HG02642 (cell line): ENCODE results near the gene ACSM4.
"Not testable (repeated sequence)": the region's sequence is repeated elsewhere in the genome, so short reads cannot be mapped to it uniquely, and the experiment has no call there.

Experiments
- ATAC-seq: cut with Tn5 transposase; IDR thresholded peaks from one replicate; pipeline ENCODE4 v1.9.1; 2021; ENCODE audit warnings: mild to moderate bottlenecking; ENCODE audit not compliant: unreplicated experiment, poor library complexity

Gene ACSM4

GRCh38 chr12:7324176-7324575 lies 20.3 kb downstream of the ACSM4 start:
- no peak for ATAC-seq

DNA sequence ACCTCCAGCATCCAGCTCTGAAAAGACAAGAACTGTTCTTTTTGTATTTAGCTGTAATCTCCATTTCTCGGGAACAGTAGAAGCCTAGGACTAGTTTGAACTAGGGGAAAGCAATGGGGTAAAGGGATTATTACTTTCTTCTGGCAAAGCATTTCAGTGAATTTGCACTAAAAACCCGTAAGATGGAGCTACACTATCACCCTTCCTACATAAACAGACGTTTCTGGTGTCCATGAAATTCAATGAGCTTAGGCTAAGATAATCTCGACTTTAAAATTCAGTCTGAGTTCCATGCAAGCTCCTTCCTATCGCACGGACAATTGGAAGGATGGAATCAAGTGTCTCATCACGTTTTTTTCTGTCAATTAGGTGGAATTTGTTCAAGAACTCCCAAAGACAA lies 24.0 kb downstream of the ACSM4 start:
- no peak for ATAC-seq

GRCh38 chr12:7337790-7338189 lies 33.9 kb downstream of the ACSM4 start:
- ATAC-seq, result not testable (repeated sequence)

- ATAC-seq, result no peak
Observed at GRCh38 chr12:7339675-7340074, 35.8 kb downstream of the ACSM4 start.

DNA sequence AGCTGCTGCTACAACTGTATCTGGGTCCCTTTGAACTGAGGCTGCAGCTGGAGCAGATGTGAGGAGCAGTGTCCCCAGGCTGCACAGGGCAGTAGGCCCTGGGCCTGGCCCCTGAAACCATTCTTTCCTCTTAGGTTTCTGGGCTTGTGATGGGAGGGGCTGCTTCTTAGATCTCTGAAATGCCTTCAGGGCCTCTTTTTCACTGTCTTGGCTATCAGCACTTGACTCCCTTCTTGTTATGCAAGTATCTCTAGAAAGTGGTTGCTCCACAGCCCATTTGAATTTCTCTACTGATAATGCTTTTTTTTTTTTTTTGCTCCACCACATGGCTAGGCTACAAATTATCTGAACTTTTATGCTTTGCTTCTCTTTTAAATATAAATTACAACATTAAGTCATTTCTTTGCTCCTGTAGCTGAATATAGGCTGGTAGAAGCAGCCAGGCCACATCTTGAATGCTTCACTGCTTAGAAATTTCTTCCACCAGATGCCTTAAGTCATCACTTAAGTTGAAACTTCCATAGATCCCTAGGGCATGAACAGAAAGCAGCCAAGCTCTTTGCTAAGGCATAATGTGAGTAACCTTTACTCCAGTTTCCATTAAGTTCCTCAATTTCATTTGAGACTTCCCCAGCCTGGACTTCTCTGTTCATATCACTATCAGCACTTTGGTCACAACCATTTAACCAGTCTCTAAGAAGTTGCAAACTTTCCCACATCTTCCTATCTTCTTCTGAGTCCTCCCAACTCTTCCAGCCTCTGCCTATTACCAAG lies 41.1 kb downstream of the ACSM4 start:
- no peak for ATAC-seq

DNA sequence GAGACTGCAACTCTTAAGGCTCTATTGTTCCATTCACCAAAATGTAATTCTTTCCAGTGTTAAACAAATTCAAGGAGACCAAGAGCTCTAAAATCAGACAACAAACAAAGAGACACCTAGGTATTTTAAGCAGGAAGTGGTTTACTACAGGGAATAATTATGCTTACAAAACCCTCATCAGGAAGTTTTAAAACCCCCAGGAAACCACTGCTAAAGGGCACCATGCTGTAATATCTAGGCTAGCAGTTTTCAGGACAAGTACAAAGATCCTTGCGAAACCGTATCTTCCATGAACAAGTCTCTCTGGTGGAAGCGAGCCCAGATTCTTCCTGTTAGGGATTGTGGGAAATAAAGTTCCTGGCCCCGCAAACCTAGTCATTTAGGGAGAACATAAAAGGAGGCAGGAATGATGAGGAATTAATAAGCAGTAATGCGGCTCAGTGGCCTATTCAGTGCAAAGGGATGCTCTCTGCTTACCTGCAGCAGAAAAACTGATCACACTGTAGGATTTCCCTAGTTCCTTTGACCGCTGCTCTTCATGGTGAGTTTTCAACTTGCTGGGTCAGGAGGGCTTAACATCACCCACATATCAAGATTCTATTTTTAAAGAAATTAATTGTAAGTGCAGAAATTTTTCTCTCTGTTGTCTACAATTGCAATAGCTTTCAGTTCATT lies 42.8 kb downstream of the ACSM4 start:
- no peak for ATAC-seq

- ATAC-seq, result no peak
Observed at GRCh38 chr12:7349418-7349817, 45.5 kb downstream of the ACSM4 start.

GRCh38 chr12:7351177-7351576 lies 47.3 kb downstream of the ACSM4 start:
- no peak for ATAC-seq

GRCh38 chr12:7352661-7353060 lies 48.8 kb downstream of the ACSM4 start:
- ATAC-seq, result no peak

DNA sequence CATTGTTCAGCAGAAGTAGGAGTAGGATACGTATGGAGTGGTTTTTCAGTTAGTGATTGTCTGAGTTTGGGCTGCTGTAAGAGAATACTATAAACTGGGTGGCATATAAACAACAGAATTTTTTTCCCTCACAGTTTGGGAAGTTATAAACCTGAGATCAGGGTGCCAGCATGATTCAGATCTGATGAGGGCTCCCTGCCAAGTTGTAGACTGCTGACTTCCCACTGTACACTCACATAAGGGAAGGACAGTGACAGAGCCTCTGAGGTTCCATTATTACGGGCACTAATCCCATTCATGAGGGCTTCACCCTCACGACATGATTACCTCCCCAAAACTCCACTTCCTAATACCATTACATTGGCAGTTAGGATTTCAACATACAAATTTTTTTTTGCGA lies 50.7 kb downstream of the ACSM4 start:
- ATAC-seq, result no peak

DNA sequence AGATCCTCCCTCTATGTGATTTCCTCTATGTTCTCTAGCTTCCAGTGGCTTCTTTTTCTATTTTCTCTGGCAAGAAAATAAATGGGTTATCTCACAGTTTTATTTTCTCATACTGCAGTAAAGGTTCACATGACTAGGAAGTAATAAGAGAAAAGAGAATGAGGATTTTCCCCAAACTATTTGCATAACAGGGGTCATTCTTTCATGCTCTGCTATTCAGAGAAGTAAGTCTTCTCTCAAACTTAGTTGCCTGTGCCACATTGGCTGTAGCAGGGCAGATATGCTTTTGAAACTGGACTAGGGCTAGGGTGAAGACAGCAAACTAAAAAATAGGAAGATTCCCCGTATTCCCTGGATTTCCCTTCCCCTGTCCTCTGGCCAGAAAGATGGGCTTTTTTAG lies 57.4 kb downstream of the ACSM4 start:
- no peak for ATAC-seq

DNA sequence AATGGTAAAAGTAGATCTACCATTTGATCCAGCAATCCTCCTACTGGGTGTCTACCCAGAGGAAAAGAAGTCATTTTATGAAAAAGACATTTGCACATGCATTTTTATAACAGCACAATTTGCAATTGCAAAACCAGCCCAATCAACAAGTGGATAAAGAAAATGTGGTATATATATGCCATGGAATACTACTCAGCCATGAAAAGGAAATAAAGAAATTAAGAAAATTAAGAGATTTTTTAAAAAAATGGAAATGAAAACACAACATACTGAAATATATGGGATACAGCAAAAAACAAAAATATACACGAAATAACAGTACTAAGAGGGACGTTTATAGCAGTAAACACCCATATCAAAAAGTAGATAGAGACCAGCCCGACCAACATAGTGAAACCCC lies 58.9 kb downstream of the ACSM4 start:
- no peak for ATAC-seq

GRCh38 chr12:7369274-7369729 lies 65.4 kb downstream of the ACSM4 start:
- no peak for ATAC-seq

DNA sequence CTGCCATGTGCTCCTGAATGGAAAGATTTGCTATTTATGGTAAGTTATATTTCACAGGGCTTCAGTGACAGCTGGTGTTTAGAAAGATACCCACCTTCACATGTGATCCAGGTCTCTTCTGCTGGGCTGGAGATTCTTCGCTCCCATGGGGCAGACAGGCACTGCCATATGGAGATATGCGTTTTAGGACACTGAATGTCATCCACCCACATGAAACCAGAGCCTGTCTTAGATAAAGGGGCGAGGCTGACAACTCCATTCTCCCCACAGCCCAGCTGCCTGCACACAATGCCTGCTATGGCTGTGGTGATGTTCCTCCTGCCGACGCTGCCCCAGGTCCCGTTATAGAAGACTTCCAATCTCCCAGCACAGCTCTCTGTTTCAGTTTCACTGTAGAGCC lies 69.4 kb downstream of the ACSM4 start:
- ATAC-seq, result no peak

GRCh38 chr12:7374423-7375144 lies 70.7 kb downstream of the ACSM4 start:
- no peak for ATAC-seq

GRCh38 chr12:7375145-7375543 lies 71.3 kb downstream of the ACSM4 start:
- ATAC-seq, result no peak

GRCh38 chr12:7376196-7376595 lies 72.3 kb downstream of the ACSM4 start:
- ATAC-seq, result no peak
